Heart right ventricle (tissue), 16 donors: ENCODE data around the gene RASL10B. TPM values are rescaled to one million over a fixed set of nuclear protein-coding genes. Genes with fewer than 3 reads are reported as not detected.

ENCODE experiments used
- ATAC-seq, 8 donors: fragments of 200-7000 bp; cut with Tn5 transposase; one replicate each; pipeline ENCODE4 v1.9.1; 2020; ENCODE audit warnings: mild to moderate bottlenecking in 8 of 8, moderate library complexity in 8 of 8, moderate number of reproducible peaks in 1 of 8
- DNase-seq, 2 donors: peaks; one replicate each; pipeline ENCODE4 v3.0.0-alpha.2; 2020
- H3K27ac ChIP-seq, 10 donors: fragments of 200-600 bp; sonication (generic) in 2 of 10; one replicate each; pipeline versions ENCODE4 v1.5.0 to v1.8.0; 2020 to 2022; ENCODE audit warnings: mild to moderate bottlenecking in 3 of 10
- H3K27me3 ChIP-seq, 7 donors: fragments of 200-600 bp; one replicate each; pipeline ENCODE4 v1.8.0; 2021 to 2022; ENCODE audit warnings: mild to moderate bottlenecking in 2 of 7
- H3K36me3 ChIP-seq, 9 donors: fragments of 200-600 bp; sonication (generic) in 1 of 9; one replicate each; pipeline versions ENCODE4 v1.5.0 to v1.8.0; 2020 to 2022; ENCODE audit warnings: mild to moderate bottlenecking in 2 of 9
- H3K4me1 ChIP-seq, 9 donors: fragments of 200-600 bp; sonication (generic) in 1 of 9; one replicate each; pipeline versions ENCODE4 v1.5.0 to v1.8.0; 2020 to 2022; ENCODE audit warnings: mild to moderate bottlenecking in 4 of 9
- H3K4me3 ChIP-seq, 10 donors: fragments of 200-600 bp; sonication (generic) in 2 of 10; one replicate each; pipeline versions ENCODE4 v1.5.0 to v1.8.0; 2020 to 2022; ENCODE audit warnings: mild to moderate bottlenecking in 7 of 10, moderate library complexity in 2 of 10
- H3K9me3 ChIP-seq, 11 donors: fragments of 200-600 bp in 10 of 11; sonication (generic) in 2 of 11; one replicate each; pipeline versions ENCODE4 v1.5.0 to v1.8.0; 2013 to 2022; ENCODE audit warnings: mild to moderate bottlenecking in 2 of 11, control low read depth in 1 of 11, moderate library complexity in 1 of 11
- CTCF ChIP-seq, 9 donors: fragments of 200-600 bp; sonication (generic) in 2 of 9; IDR thresholded peaks; one replicate each; pipeline versions ENCODE4 v1.5.0 to v1.8.0; 2021 to 2022; ENCODE audit warnings: antibody characterized with exemption in 9 of 9, mild to moderate bottlenecking in 5 of 9, moderate library complexity in 1 of 9
- WGBS, 2 donors: extraction: QIAGEN DNeasy Blood & Tissue Kit; methylation state at CpG; one replicate each; pipeline ENCODE4 v1.1.7; 2013; ENCODE audit warnings: inconsistent platforms in 1 of 2; 5-methylcytosine and 5-hydroxymethylcytosine counted together
- intact Hi-C, 10 donors: fragments of 100-400 bp; cut with DNase I; formaldehyde crosslinking; loops; one replicate each; pipeline versions ENCODE4 v1.11.1 to v1.14.2; 2022
- polyA plus RNA-seq, 2 donors: library from polyadenylated mRNA; stranded (reverse); fragments of 200-250 nt; gene quantifications; one replicate each; pipeline ENCODE4 v1.2.3, GENCODE V29; 2013
- total RNA-seq, 10 donors: library from RNA; stranded (reverse); fragmentation: NEBNext Ultra II Directional in 3 of 10; extraction: Animal tissue kit (Norgen Biotek cat#: 25700) in 3 of 10; gene quantifications; one replicate each; pipeline versions ENCODE4 v1.2.1 to v1.2.4, GENCODE V29; 2021 to 2023
- donor health status: Arrhythmogenic right ventricular cardiomyopathy.
- donor health status: ischemic (EF 13 %, LVEDD 7.1; RV severe dilation, severe dysfunction).
- donor health status: healthy with polysubstance abuse.
- donor health status: DM: no; HTN: yes; CAD: no.
- donor health status: DM: no; HTN: no; CAD: no.
- donor health status: ischemic (EF 25% LVEDD 6.9; RV normal size, moderate dysfunction).
- donor health status: ischemic (EF 25% LVEDD 5.7; RV mildly dilated, moderate dysfunction).
- donor health status: healthy.
- donor health status: DM: yes; HTN: yes; CAD: no.
- donor health status: Ischemic cardiomyopathy.
- donor health status: ischemic (EF 35%, LVEDD 5.7; RV mildly dilated, moderate dysfunction).
- donor health status: nonischemic (EF 11% LVEDD 7.7; RV severe dilation, severe dysfunction).
- donor health status: DM: yes; HTN: yes; CAD: no.
- donor health status: PGD.
- donor health status: ischemic (EF 29% LVEDD 5.4; RV normal size, mild dysfunction).
- donor health status: nonischemic (EF 23%, LVEDD 6.1; RV moderate dilation, normal function).

RASL10B gene
- total and polyA plus RNA-seq, 12 donors: 3.9 to 26.2 (median 10.9) TPM

DNA sequence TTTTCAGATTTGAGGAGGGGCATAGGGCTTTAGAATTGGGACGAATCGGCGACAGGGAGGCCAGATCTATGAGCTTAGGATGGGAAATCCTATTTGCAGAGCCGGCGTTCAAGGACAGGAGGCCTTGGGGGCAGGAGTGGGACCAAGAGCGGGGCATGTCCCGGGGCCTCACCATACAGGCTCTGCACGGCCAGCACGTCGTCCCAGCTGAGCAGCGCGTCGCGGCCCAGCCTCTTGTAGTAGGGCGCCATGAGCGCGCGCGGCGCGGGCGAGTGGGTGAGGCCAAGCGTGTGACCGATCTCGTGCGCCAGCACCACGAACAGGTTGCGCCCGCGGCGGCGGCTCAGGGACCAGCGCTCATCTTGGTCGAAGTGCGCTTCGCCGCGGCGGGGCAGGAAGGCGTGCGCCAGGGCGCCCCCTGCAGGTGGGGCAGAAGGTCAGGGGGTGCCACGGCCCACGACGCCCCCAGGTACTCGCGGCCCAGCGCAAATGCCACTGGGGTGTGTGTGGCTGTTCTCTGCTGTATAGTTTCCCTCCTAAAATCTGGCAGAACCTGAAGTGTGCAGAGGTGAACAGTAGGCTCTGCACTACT, 38.6 kb downstream of the RASL10B start:
- WGBS, 2 donors: 93 to 94% methylated on average over 48 of the region's 48 CpGs
- no peak for ATAC-seq

DNA sequence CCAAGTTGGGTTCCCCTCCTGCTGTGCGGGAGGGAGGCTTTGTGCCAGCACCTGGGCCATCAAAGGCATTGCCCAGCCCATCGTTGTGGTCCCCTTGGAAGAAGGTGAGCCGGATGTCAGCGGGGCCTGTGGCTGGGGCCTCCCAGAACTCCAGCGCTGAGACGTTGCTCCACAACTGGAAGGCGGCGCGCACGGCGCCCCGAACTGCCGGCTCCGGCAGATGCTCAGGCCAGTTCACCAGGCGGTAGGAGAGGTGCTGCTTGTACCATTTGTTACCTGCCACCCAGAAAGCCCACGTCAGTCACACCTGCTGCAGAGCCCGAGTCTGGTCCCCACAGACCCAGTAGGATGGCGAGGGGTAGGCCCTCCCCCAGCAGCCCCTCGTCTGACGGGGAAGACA, 41.7 kb downstream of the RASL10B start:
- peak overlapping the region in 2 of 10 donors; percentile 15 to 24 for H3K27ac ChIP-seq
- H3K36me3 ChIP-seq: no peaks in the 10 kb centered on the region
- H3K4me3 ChIP-seq: no peak overlapping the region
- 91 to 92% methylated on average over 20 of the region's 20 CpGs for WGBS, 2 donors
- H3K4me1 ChIP-seq: peaks cover 4 to 36% (median 21%) of the 10 kb centered on the region in 9 donors
- no peak for ATAC-seq
- no peaks in the 10 kb centered on the region for H3K9me3 ChIP-seq
- no peaks in the 10 kb centered on the region for H3K27me3 ChIP-seq
- no peak for DNase-seq
- TF ChIP-seq CTCF (IDR thresholded peaks at IDR 0.05): no peak
- intact Hi-C loops: no loop called here

More for the DNA sequence above, 38.6 kb downstream of the RASL10B start:
- H3K9me3 ChIP-seq: no peaks in the 10 kb centered on the region
- TF ChIP-seq CTCF (IDR thresholded peaks at IDR 0.05): peak in 2 of 9 donors; percentile 21 to 23
- H3K4me3 ChIP-seq: no peak overlapping the region
- intact Hi-C loops: loop anchor here in 2 of 10 donors (5.0 to 10.0 kb wide), 2 partner anchors 32 to 595 kb away; no protein-coding TSS in a partner anchor
- no peak for DNase-seq
- H3K27me3 ChIP-seq: peaks cover 0 to 3% (median 0%) of the 10 kb centered on the region in 7 donors
- H3K4me1 ChIP-seq: peaks cover 4 to 34% (median 16%) of the 10 kb centered on the region in 9 donors
- no peak overlapping the region for H3K27ac ChIP-seq
- H3K36me3 ChIP-seq: no peaks in the 10 kb centered on the region

DNA sequence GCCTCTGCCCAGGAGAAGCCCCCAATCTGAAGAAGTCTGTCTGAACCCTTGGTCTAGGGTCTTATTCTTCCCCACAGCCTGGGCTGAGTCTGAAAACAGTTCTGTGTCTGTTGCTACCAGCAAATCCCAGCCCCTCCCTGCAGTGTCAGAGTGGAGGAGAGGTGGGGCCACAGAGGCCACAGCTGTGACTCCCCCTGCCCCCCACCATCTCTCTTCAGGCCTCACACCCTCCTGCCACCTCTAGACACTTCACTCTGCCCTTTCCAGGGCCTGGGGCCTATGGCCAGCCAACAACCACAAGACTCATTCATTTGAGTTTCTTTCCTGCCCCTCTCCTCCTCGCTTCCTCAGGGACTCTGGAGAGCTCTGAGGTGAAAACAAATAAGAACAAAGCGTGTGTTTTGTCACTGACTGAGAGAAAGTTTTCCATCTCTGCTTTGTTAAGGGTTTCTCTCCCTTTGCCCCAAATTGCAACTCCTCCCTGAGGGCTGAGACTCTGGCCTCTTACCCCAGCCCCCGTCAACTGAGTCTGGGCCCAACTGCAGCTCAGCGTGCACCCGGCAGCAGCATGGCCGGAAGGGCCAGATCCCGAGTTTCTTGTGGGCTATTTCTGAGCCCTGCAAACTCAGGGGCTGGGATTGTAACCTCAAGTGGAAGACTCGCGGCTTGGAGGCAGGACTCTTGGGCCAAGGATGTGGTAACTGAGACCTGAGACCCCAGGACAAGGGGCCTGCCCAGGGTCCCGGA, 42.4 kb downstream of the RASL10B start:
- H3K9me3 ChIP-seq: no peaks in the 10 kb centered on the region
- no peaks in the 10 kb centered on the region for H3K36me3 ChIP-seq
- 59 to 66% methylated on average over 10 of the region's 10 CpGs for WGBS, 2 donors
- no peaks in the 10 kb centered on the region for H3K27me3 ChIP-seq
- intact Hi-C loops: no loop called here
- no peak for DNase-seq
- peak overlapping the region in 4 of 10 donors; percentile 12 to 48 (median 20) for H3K27ac ChIP-seq
- peak in 6 of 8 donors; percentile 11 to 47 (median 22) for ATAC-seq
- H3K4me1 ChIP-seq: peaks cover 4 to 42% (median 21%) of the 10 kb centered on the region in 9 donors
- H3K4me3 ChIP-seq: no peak overlapping the region
- TF ChIP-seq CTCF (IDR thresholded peaks at IDR 0.05): no peak

GRCh38 chr17:35774499-35774898, 43.1 kb downstream of the RASL10B start:
- no peaks in the 10 kb centered on the region for H3K36me3 ChIP-seq
- H3K4me1 ChIP-seq: peaks cover 4 to 43% (median 21%) of the 10 kb centered on the region in 9 donors
- no peaks in the 10 kb centered on the region for H3K27me3 ChIP-seq
- WGBS, 2 donors: 45 to 59% methylated on average over 5 of the region's 5 CpGs
- H3K27ac ChIP-seq: peak overlapping the region in 4 of 10 donors; percentile 4 to 48 (median 18)
- no peak for TF ChIP-seq CTCF (IDR thresholded peaks at IDR 0.05)
- intact Hi-C loops: no loop called here
- peak; percentile 29 to 49 for DNase-seq
- no peak overlapping the region for H3K4me3 ChIP-seq
- H3K9me3 ChIP-seq: no peaks in the 10 kb centered on the region
- peak; percentile 31 to 89 (median 66) for ATAC-seq
